Measurements from ENCODE around the gene CA4.

- TF ChIP-seq, protein P1, sequence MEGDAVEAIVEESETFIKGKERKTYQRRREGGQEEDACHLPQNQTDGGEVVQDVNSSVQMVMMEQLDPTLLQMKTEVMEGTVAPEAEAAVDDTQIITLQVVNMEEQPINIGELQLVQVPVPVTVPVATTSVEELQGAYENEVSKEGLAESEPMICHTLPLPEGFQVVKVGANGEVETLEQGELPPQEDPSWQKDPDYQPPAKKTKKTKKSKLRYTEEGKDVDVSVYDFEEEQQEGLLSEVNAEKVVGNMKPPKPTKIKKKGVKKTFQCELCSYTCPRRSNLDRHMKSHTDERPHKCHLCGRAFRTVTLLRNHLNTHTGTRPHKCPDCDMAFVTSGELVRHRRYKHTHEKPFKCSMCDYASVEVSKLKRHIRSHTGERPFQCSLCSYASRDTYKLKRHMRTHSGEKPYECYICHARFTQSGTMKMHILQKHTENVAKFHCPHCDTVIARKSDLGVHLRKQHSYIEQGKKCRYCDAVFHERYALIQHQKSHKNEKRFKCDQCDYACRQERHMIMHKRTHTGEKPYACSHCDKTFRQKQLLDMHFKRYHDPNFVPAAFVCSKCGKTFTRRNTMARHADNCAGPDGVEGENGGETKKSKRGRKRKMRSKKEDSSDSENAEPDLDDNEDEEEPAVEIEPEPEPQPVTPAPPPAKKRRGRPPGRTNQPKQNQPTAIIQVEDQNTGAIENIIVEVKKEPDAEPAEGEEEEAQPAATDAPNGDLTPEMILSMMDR (IDR thresholded peaks at IDR 0.05 in 2 of 3, conservative IDR thresholded peaks at IDR 0.05 in 1 of 3; ENCODE audit: control insufficient read depth in 2 of 3, extremely low read depth in 1 of 3, insufficient read depth in 1 of 3, low read depth in 3 of 3, low read length in 3 of 3) = no peak
- no peak for TF ChIP-seq ZSCAN29 (IDR thresholded peaks at IDR 0.05)
- TF ChIP-seq ZBTB33 (IDR thresholded peaks at IDR 0.05) = no peak
- no peak for TF ChIP-seq ZNF384 (IDR thresholded peaks at IDR 0.05; ENCODE audit: borderline replicate concordance, low read depth, low read length)
- TF ChIP-seq KAT2A (conservative IDR thresholded peaks at IDR 0.05; ENCODE audit: control insufficient read depth, low read depth, low read length) = no peak
- TF ChIP-seq MEF2B (IDR thresholded peaks at IDR 0.05; ENCODE audit: partially characterized antibody, poor library complexity, severe bottlenecking) = no peak
- TF ChIP-seq NFIC (IDR thresholded peaks at IDR 0.05; ENCODE audit: low read depth, low read length) = no peak
- no peak for TF ChIP-seq RAD21 (IDR thresholded peaks at IDR 0.05; ENCODE audit: insufficient read depth, low read depth, low read length)
- TF ChIP-seq SKIL (IDR thresholded peaks at IDR 0.05; ENCODE audit: low read depth, poor library complexity, severe bottlenecking) = no peak
Measured at GRCh38 chr17:60106340-60107059, 43.3 kb upstream of the CA4 start.
